Body of pancreas (tissue), 4 donors: Measurements from ENCODE around the gene NRDE2.

Experiments used
- CTCF ChIP-seq, 7 experiments: fragments of 450-650 bp in 4 of 7; fragments of 200-600 bp in 3 of 7; sonication (generic) in 3 of 7; IDR thresholded peaks; one replicate each; pipeline ENCODE4 v1.5.1; 2016 to 2019; ENCODE audit warnings: antibody characterized with exemption in 7 of 7
- POLR2A ChIP-seq, 3 donors: fragments of 450-650 bp; IDR thresholded peaks; one replicate each; pipeline ENCODE4 v1.6.1; 2016; ENCODE audit warnings: antibody characterized with exemption in 3 of 3, mild to moderate bottlenecking in 2 of 3

GRCh38 chr14:90336401-90336800 is 4.7 kb upstream of the NRDE2 start:
- TF ChIP-seq CTCF (IDR thresholded peaks at IDR 0.05) (no peak), POLR2A (IDR thresholded peaks at IDR 0.05) (no peak)
